ENCODE data around the gene NLRP3. TPM values are rescaled to one million over a fixed set of nuclear protein-coding genes. Genes with fewer than 3 reads are reported as not detected.

The NLRP3 gene
- total RNA-seq, 1 experiment from 2014 or later, result not detected

GRCh38 chr1:247491328-247491727 lies 75.4 kb downstream of the NLRP3 start:
- Histone ChIP-seq H3K9me2 (ENCODE audit: insufficient read depth) (no peaks in the 10 kb centered on the region), H3K27ac (ENCODE audit: low read depth, low read length) (no peak overlapping the region), H2AFZ (ENCODE audit: low read depth, low read length, poor library complexity, severe bottlenecking) (no peak overlapping the region), H3K36me3 (ENCODE audit: control insufficient read depth in 1 of 2, insufficient read depth in 2 of 2, low read length in 2 of 2) (no peaks in the 10 kb centered on the region), H4K20me1 (ENCODE audit: insufficient read depth) (no peaks in the 10 kb centered on the region), H3K4me3 (replicated peaks in 1 of 2; ENCODE audit: low read depth in 1 of 2, low read length in 2 of 2) (no peak overlapping the region), H3K9ac (ENCODE audit: low read length) (no peak overlapping the region), H3K4me1 (ENCODE audit: control insufficient read depth in 1 of 2, insufficient read depth in 2 of 2, low read length in 2 of 2) (no peaks in the 10 kb centered on the region), H3K27me3 (ENCODE audit: insufficient read depth, low read length) (peaks cover 20% of the 10 kb centered on the region; the same call in 1 of the 2 replicates), H3K79me2 (ENCODE audit: insufficient read depth, low read length) (no peaks in the 10 kb centered on the region), H3K4me2 (ENCODE audit: low read length) (no peak overlapping the region), H3K9me3 (ENCODE audit: control insufficient read depth in 1 of 2, insufficient read depth in 1 of 2, low read depth in 1 of 2, low read length in 2 of 2) (no peaks in the 10 kb centered on the region)
- CTCF ChIA-PET, result no interaction called here
- RAD21 ChIA-PET (ENCODE audit: low non-redundant PET in 1 of 2, low total read pairs in 2 of 2, uncharacterized antibody in 2 of 2, unreplicated experiment in 2 of 2), result no interaction called here
- intact Hi-C loops (cut with micrococcal nuclease), result no loop called here
- ATAC-seq (no peak), DNase-seq (ENCODE audit: low read depth, low spot score) (no peak)
- no TSS peak for BruUV-seq (replicated peaks)
- POLR2A ChIA-PET, result no interaction called here
- no peak for TF ChIP-seq SRF (IDR thresholded peaks at IDR 0.05; ENCODE audit: low read depth)
- TF ChIP-seq, protein P1, sequence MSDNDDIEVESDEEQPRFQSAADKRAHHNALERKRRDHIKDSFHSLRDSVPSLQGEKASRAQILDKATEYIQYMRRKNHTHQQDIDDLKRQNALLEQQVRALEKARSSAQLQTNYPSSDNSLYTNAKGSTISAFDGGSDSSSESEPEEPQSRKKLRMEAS (IDR thresholded peaks at IDR 0.05), result no peak
- TF ChIP-seq CBX3 (IDR thresholded peaks at IDR 0.05; ENCODE audit: low read depth), result no peak
- no peak for TF ChIP-seq SP1 (IDR thresholded peaks at IDR 0.05; ENCODE audit: low read depth)
- TF ChIP-seq POLR2AphosphoS5 (IDR thresholded peaks at IDR 0.05; ENCODE audit: low read depth, low read length), result no peak
- TF ChIP-seq EGR1 (IDR thresholded peaks at IDR 0.05; ENCODE audit: low read depth), result no peak
- TF ChIP-seq ZNF274 (IDR thresholded peaks at IDR 0.05; ENCODE audit: low read depth, low read length), result no peak
- TF ChIP-seq ZFX (IDR thresholded peaks at IDR 0.05), result no peak

- intact Hi-C loops (cut with micrococcal nuclease), result no loop called here
- Histone ChIP-seq H3K9ac (ENCODE audit: low read length) (no peak overlapping the region), H2AFZ (ENCODE audit: low read depth, low read length, poor library complexity, severe bottlenecking) (no peak overlapping the region), H3K9me2 (ENCODE audit: insufficient read depth) (no peaks in the 10 kb centered on the region), H3K4me2 (ENCODE audit: low read length) (no peak overlapping the region), H4K20me1 (ENCODE audit: insufficient read depth) (no peaks in the 10 kb centered on the region), H3K4me3 (replicated peaks in 1 of 2; ENCODE audit: low read depth in 1 of 2, low read length in 2 of 2) (no peak overlapping the region), H3K79me2 (ENCODE audit: insufficient read depth, low read length) (no peaks in the 10 kb centered on the region), H3K36me3 (ENCODE audit: control insufficient read depth in 1 of 2, insufficient read depth in 2 of 2, low read length in 2 of 2) (no peaks in the 10 kb centered on the region), H3K27me3 (ENCODE audit: insufficient read depth, low read length) (0 out of 2 replicates have a peak, but pooled peaks cover 19% of the 10 kb centered on the region), H3K4me1 (ENCODE audit: control insufficient read depth in 1 of 2, insufficient read depth in 2 of 2, low read length in 2 of 2) (no peaks in the 10 kb centered on the region), H3K27ac (ENCODE audit: low read depth, low read length) (no peak overlapping the region), H3K9me3 (ENCODE audit: control insufficient read depth in 1 of 2, insufficient read depth in 1 of 2, low read depth in 1 of 2, low read length in 2 of 2) (no peaks in the 10 kb centered on the region)
- RAD21 ChIA-PET (ENCODE audit: low non-redundant PET in 1 of 2, low total read pairs in 2 of 2, uncharacterized antibody in 2 of 2, unreplicated experiment in 2 of 2), result no interaction called here
- DNase-seq (ENCODE audit: low read depth, low spot score) (no peak), ATAC-seq (no peak)
- CTCF ChIA-PET, result no interaction called here
- POLR2A ChIA-PET, result no interaction called here
- no TSS peak for BruUV-seq (replicated peaks)
- TF ChIP-seq POLR2AphosphoS5 (IDR thresholded peaks at IDR 0.05; ENCODE audit: low read depth, low read length) (no peak), YY1 (IDR thresholded peaks at IDR 0.05; ENCODE audit: extremely low read depth, insufficient replicate concordance, low read depth, low read length) (no peak), RAD21 (IDR thresholded peaks at IDR 0.05; ENCODE audit: low read depth) (no peak), ATF3 (IDR thresholded peaks at IDR 0.05) (no peak), FOSL1 (IDR thresholded peaks at IDR 0.05; ENCODE audit: low read depth) (no peak), SP1 (IDR thresholded peaks at IDR 0.05; ENCODE audit: low read depth) (no peak), TCF7L2 (IDR thresholded peaks at IDR 0.05; ENCODE audit: borderline replicate concordance, extremely low read depth, insufficient read depth, insufficient read length) (no peak), POLR2A (IDR thresholded peaks at IDR 0.05; ENCODE audit: borderline replicate concordance, extremely low read depth, insufficient read depth, insufficient read length) (no peak), ZNF274 (IDR thresholded peaks at IDR 0.05; ENCODE audit: low read depth, low read length) (no peak), JUND (IDR thresholded peaks at IDR 0.05) (no peak), SRF (IDR thresholded peaks at IDR 0.05; ENCODE audit: low read depth) (no peak), ELF1 (IDR thresholded peaks at IDR 0.05; ENCODE audit: borderline replicate concordance, low read depth) (no peak), SIN3A (IDR thresholded peaks at IDR 0.05; ENCODE audit: low read depth) (no peak), EZH2 (IDR thresholded peaks at IDR 0.05) (no peak), CEBPB (IDR thresholded peaks at IDR 0.05; ENCODE audit: low read depth) (no peak)
- TF ChIP-seq, protein P2, sequence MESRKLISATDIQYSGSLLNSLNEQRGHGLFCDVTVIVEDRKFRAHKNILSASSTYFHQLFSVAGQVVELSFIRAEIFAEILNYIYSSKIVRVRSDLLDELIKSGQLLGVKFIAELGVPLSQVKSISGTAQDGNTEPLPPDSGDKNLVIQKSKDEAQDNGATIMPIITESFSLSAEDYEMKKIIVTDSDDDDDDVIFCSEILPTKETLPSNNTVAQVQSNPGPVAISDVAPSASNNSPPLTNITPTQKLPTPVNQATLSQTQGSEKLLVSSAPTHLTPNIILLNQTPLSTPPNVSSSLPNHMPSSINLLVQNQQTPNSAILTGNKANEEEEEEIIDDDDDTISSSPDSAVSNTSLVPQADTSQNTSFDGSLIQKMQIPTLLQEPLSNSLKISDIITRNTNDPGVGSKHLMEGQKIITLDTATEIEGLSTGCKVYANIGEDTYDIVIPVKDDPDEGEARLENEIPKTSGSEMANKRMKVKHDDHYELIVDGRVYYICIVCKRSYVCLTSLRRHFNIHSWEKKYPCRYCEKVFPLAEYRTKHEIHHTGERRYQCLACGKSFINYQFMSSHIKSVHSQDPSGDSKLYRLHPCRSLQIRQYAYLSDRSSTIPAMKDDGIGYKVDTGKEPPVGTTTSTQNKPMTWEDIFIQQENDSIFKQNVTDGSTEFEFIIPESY (IDR thresholded peaks at IDR 0.05; ENCODE audit: extremely low read depth, insufficient replicate concordance, low read length), result no peak
- TF ChIP-seq, protein P1 (IDR thresholded peaks at IDR 0.05), result no peak
These were observed 77.1 kb downstream of the NLRP3 start for GRCh38 chr1:247493106-247493505.

Measured in HCT116 (cell line).